Stimulated activated CD4-positive, alpha-beta T cell treated with anti-CD3 and anti-CD28 coated beads, Interleukin-1b, Interleukin-23, amount 100 ng/mL, for 24 hours (primary cell): Measurements from ENCODE around the gene PLXNA1.

Source experiments
- DNase-seq, 4 experiments: peaks; one replicate each; pipeline ENCODE4 v3.0.0-alpha.2; 2020; ENCODE audit warnings: low read depth in 4 of 4, low spot score in 1 of 4

Gene PLXNA1

GRCh38 chr3:127017229-127017628, 34.3 kb downstream of the PLXNA1 start:
- DNase-seq, result no peak

- no peak for DNase-seq
These were observed 34.9 kb downstream of the PLXNA1 start for GRCh38 chr3:127017781-127018180.

GRCh38 chr3:127018306-127018828, 35.5 kb downstream of the PLXNA1 start:
- no peak for DNase-seq

GRCh38 chr3:127019449-127019848, 36.5 kb downstream of the PLXNA1 start:
- no peak for DNase-seq

GRCh38 chr3:127020543-127020942, 37.6 kb downstream of the PLXNA1 start:
- no peak for DNase-seq

GRCh38 chr3:127022849-127023248, 39.9 kb downstream of the PLXNA1 start:
- no peak for DNase-seq

GRCh38 chr3:127025456-127025855, 42.5 kb downstream of the PLXNA1 start:
- DNase-seq, result no peak

- DNase-seq, result no peak
These were observed 43.1 kb downstream of the PLXNA1 start for GRCh38 chr3:127026036-127026435.

GRCh38 chr3:127026661-127027060, 43.7 kb downstream of the PLXNA1 start:
- DNase-seq, result no peak

- DNase-seq, result no peak
These were observed 44.3 kb downstream of the PLXNA1 start for GRCh38 chr3:127027061-127027735.

GRCh38 chr3:127027811-127028548, 45.1 kb downstream of the PLXNA1 start:
- no peak for DNase-seq

GRCh38 chr3:127028781-127029657, 46.1 kb downstream of the PLXNA1 start:
- DNase-seq, result no peak

GRCh38 chr3:127029658-127030507, 47.0 kb downstream of the PLXNA1 start:
- no peak for DNase-seq

- no peak for DNase-seq
These were observed 47.8 kb downstream of the PLXNA1 start for GRCh38 chr3:127030508-127031412.

- DNase-seq, result no peak
These were observed 48.5 kb downstream of the PLXNA1 start for GRCh38 chr3:127031413-127031810.

- DNase-seq, result no peak
These were observed 48.9 kb downstream of the PLXNA1 start for GRCh38 chr3:127031845-127032244.

- DNase-seq, result no peak
These were observed 49.5 kb downstream of the PLXNA1 start for GRCh38 chr3:127032296-127032990.
